ENCODE results near the gene P3R3URF. TPM values are rescaled to one million over a fixed set of nuclear protein-coding genes. Genes with fewer than 3 reads are reported as not detected.

P3R3URF gene
- total RNA-seq, 1 donor from 2014 or later = not detected

GRCh38 chr1:46169811-46170454 lies 6.4 kb downstream of the P3R3URF start:
- H3K4me3 Mint-ChIP-seq (ENCODE audit: unreplicated experiment) = no peak overlapping the region
- H3K27ac Mint-ChIP-seq (ENCODE audit: unreplicated experiment) = no peak overlapping the region
- Histone ChIP-seq H3K4me1 (ENCODE audit: insufficient read depth, low read length) (peaks cover 7% of the 10 kb centered on the region), H2AFZ (ENCODE audit: low read depth, low read length) (no peak overlapping the region), H3K27ac (ENCODE audit: low read depth, low read length) (no peak overlapping the region), H3K36me3 (ENCODE audit: insufficient read depth, low read length) (no peaks in the 10 kb centered on the region), H3K4me2 (ENCODE audit: low read length) (no peak overlapping the region), H3K4me3 (ENCODE audit: insufficient read depth, low read depth, low read length) (no peak overlapping the region), H3K9ac (ENCODE audit: low read length) (no peak overlapping the region), H3K79me2 (ENCODE audit: insufficient read depth, low read length) (no peaks in the 10 kb centered on the region), H3K27me3 (ENCODE audit: insufficient read depth, low read length) (peaks cover 21% of the 10 kb centered on the region), H3K9me3 (ENCODE audit: insufficient read depth, low read depth, low read length) (no peaks in the 10 kb centered on the region), H4K20me1 (ENCODE audit: insufficient read depth, low read length) (no peaks in the 10 kb centered on the region)
- H3K9me3 Mint-ChIP-seq (ENCODE audit: unreplicated experiment) = no peaks in the 10 kb centered on the region
- FAIRE-seq (no peak), DNase-seq (ENCODE audit: low read depth) (no peak)
- TF ChIP-seq CTCF (IDR thresholded peaks at IDR 0.05; ENCODE audit: insufficient read depth, low read depth, low read length) = no peak
- no peak for TF ChIP-seq EZH2 (IDR thresholded peaks at IDR 0.05; ENCODE audit: insufficient read depth, low read length)
- peaks cover 44% of the 10 kb centered on the region for H3K27me3 Mint-ChIP-seq (ENCODE audit: low read depth, unreplicated experiment)
- H3K36me3 Mint-ChIP-seq (ENCODE audit: low read depth, unreplicated experiment) = peaks cover 2% of the 10 kb centered on the region
- no peaks in the 10 kb centered on the region for H3K4me1 Mint-ChIP-seq (ENCODE audit: low read depth, unreplicated experiment)

- no peaks in the 10 kb centered on the region for H3K79me2 ChIP-seq (ENCODE audit: insufficient read depth, low read length)
- Mint-ChIP-seq H3K9me3 (ENCODE audit: unreplicated experiment) (peaks cover 1% of the 10 kb centered on the region), H3K4me1 (ENCODE audit: low read depth, unreplicated experiment) (no peaks in the 10 kb centered on the region), H3K36me3 (ENCODE audit: low read depth, unreplicated experiment) (peaks cover 4% of the 10 kb centered on the region), H3K4me3 (ENCODE audit: unreplicated experiment) (no peak overlapping the region), H3K27me3 (ENCODE audit: low read depth, unreplicated experiment) (peaks cover 52% of the 10 kb centered on the region), H3K27ac (ENCODE audit: unreplicated experiment) (no peak overlapping the region)
- TF ChIP-seq CTCF (IDR thresholded peaks at IDR 0.05; ENCODE audit: insufficient read depth, low read depth, low read length) (no peak), EZH2 (IDR thresholded peaks at IDR 0.05; ENCODE audit: insufficient read depth, low read length) (no peak)
- no peak overlapping the region for H3K27ac ChIP-seq (ENCODE audit: low read depth, low read length)
- peaks cover 2% of the 10 kb centered on the region for H3K4me1 ChIP-seq (ENCODE audit: insufficient read depth, low read length)
- H3K4me2 ChIP-seq (ENCODE audit: low read length) = no peak overlapping the region
- H2AFZ ChIP-seq (ENCODE audit: low read depth, low read length) = no peak overlapping the region
- no peak for FAIRE-seq
- H3K36me3 ChIP-seq (ENCODE audit: insufficient read depth, low read length) = no peaks in the 10 kb centered on the region
- H3K9me3 ChIP-seq (ENCODE audit: insufficient read depth, low read depth, low read length) = no peaks in the 10 kb centered on the region
- no peak overlapping the region for H3K9ac ChIP-seq (ENCODE audit: low read length)
- H3K4me3 ChIP-seq (ENCODE audit: insufficient read depth, low read depth, low read length) = no peak overlapping the region
- no peak for DNase-seq (ENCODE audit: low read depth)
- peaks cover 25% of the 10 kb centered on the region for H3K27me3 ChIP-seq (ENCODE audit: insufficient read depth, low read length)
- H4K20me1 ChIP-seq (ENCODE audit: insufficient read depth, low read length) = no peaks in the 10 kb centered on the region
Observed at GRCh38 chr1:46168477-46168876, 7.8 kb downstream of the P3R3URF start.
